Stomach (tissue), 9 donors: ENCODE results near the gene KLF16. TPM values are rescaled to one million over a fixed set of nuclear protein-coding genes. Genes with fewer than 3 reads are reported as not detected.

Experiments
- DNase-seq, 2 donors: peaks; one replicate each; pipeline versions ENCODE4 v3.0.0 to v3.0.0-alpha.2; 2013 to 2019
- H3K27ac ChIP-seq, 5 donors: fragments of 200-600 bp in 4 of 5; sonication (generic) in 4 of 5; one replicate each; pipeline ENCODE4 v1.5.1; 2013 to 2019; ENCODE audit warnings: mild to moderate bottlenecking in 1 of 5, moderate library complexity in 1 of 5
- H3K27me3 ChIP-seq, 3 donors: fragments of 200-600 bp; sonication (generic); one replicate each; pipeline ENCODE4 v1.5.1; 2017 to 2019; ENCODE audit warnings: mixed run types in 1 of 3
- H3K36me3 ChIP-seq, 4 donors: fragments of 200-600 bp; sonication (generic); 1 replicate in 3 of 4; 2 replicates in 1 of 4; pipeline ENCODE4 v1.5.1; 2016 to 2019
- H3K4me1 ChIP-seq, 4 donors: fragments of 200-600 bp; sonication (generic); one replicate each; pipeline ENCODE4 v1.5.1; 2016 to 2019
- H3K4me3 ChIP-seq, 4 donors: fragments of 200-600 bp; sonication (generic) in 3 of 4; one replicate each; pipeline ENCODE4 v1.5.1; 2016 to 2019; ENCODE audit warnings: mild to moderate bottlenecking in 1 of 4
- H3K9me3 ChIP-seq, 4 donors: fragments of 200-600 bp; sonication (generic); one replicate each; pipeline ENCODE4 v1.5.1; 2016 to 2019
- EP300 ChIP-seq: sonication (generic); formaldehyde crosslinking; IDR thresholded peaks from one replicate; pipeline ENCODE4 v1.6.1; 2017; ENCODE audit warnings: antibody characterized with exemption
- POLR2A ChIP-seq, 4 donors: fragments of 450-650 bp; IDR thresholded peaks; one replicate each; pipeline ENCODE4 v1.6.1; 2016; ENCODE audit warnings: antibody characterized with exemption in 4 of 4, control low read depth in 2 of 4, mild to moderate bottlenecking in 1 of 4, moderate library complexity in 1 of 4
- POLR2AphosphoS5 ChIP-seq, 3 donors: sonication (generic); formaldehyde crosslinking; IDR thresholded peaks; one replicate each; pipeline ENCODE4 v1.6.1; 2016; ENCODE audit warnings: antibody characterized with exemption in 3 of 3
- WGBS, 5 donors: extraction: QIAGEN DNeasy Blood & Tissue Kit in 3 of 5; methylation state at CpG; one replicate each; pipeline versions ENCODE4 v1.1.5 to v1.1.7; 2013 to 2018; 5-methylcytosine and 5-hydroxymethylcytosine counted together
- intact Hi-C: fragments of 100-400 bp; cut with DNase I; formaldehyde crosslinking; loops from one replicate; pipeline ENCODE4 v1.15.1; 2023; ENCODE audit warnings: low total_unique reads
- polyA plus RNA-seq, 3 donors: library from polyadenylated mRNA; stranded (reverse); fragments of 200-250 nt; gene quantifications; one replicate each; pipeline ENCODE4 v1.2.3, GENCODE V29; 2013
- total RNA-seq, 5 donors: library from RNA; depleted of rRNA; stranded (reverse); fragments of >200 nt; gene quantifications; one replicate each; pipeline versions ENCODE4 v1.1.0 to v1.2.3, GENCODE V29; 2014 to 2016
- TF ChIP-seq, protein P1 (sequence below), 7 experiments: fragments of 450-650 bp in 4 of 7; fragments of 200-600 bp in 3 of 7; sonication (generic) in 3 of 7; IDR thresholded peaks; one replicate each; pipeline ENCODE4 v1.5.1; 2016 to 2019; ENCODE audit warnings: antibody characterized with exemption in 7 of 7, control low read depth in 2 of 7, mild to moderate bottlenecking in 1 of 7
- donor health status: healthy with polysubstance abuse.
- donor health status: Bipolar disorder and iron deficiency.
- donor health status: healthy.

Gene KLF16
- total and polyA plus RNA-seq, 8 donors, result 3.5 to 31.9 (median 7.6) TPM; not detected in 1

DNA sequence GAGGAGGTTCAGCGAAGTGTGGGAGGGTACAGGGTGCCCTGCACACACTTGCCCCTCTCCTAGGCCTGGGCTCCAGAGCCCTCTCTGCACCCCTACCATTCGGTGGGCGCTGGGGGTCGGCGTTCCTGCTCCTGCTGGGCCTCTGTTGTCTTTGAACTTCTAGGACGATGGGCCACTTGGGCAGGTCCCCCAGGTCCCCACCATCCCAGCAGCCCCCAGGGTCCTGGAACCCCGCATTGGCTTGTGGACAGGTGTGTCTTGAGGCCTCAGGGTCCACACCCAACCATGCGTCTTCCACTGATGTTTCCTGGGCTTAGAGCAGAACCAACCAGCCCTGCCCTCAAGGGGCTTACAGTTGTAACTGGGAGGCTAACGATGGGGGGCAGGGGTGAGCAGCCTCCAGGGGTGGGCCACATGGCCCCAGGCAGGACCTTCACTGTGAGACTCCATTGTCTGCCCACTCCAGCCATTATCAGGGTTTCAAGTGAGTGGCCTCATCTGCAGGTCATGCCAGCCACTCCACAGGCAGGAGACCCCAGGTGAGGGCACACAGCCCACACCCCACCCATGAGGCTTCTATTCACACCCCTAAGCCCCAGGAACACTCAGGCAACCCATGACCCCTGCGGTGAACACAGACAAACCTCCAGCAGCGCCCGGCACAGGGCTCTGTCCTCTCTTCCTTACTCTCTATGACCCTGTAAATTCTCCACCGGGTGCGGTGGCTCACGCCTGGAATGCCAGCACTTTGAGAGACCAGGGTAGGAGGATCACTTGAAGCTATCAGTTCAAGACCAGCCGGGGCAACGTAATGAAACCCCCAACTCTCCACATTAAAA is 2.0 kb upstream of the KLF16 start:
- intact Hi-C loops, result no loop called here
- Histone ChIP-seq H3K9me3 (no peaks in the 10 kb centered on the region), H3K4me3 (peak overlapping the region in 3 of 4 donors; percentile 66 to 89 (median 80)), H3K4me1 (peaks cover 21 to 50% (median 43%) of the 10 kb centered on the region in 4 donors), H3K27ac (peak overlapping the region; percentile 91 to 94 (median 93)), H3K36me3 (peaks cover 0 to 3% (median 0%) of the 10 kb centered on the region in 4 donors), H3K27me3 (peaks cover 0 to under 1% (median 0%) of the 10 kb centered on the region in 3 donors)
- no peak for TF ChIP-seq POLR2AphosphoS5 (IDR thresholded peaks at IDR 0.05)
- TF ChIP-seq, protein P1, sequence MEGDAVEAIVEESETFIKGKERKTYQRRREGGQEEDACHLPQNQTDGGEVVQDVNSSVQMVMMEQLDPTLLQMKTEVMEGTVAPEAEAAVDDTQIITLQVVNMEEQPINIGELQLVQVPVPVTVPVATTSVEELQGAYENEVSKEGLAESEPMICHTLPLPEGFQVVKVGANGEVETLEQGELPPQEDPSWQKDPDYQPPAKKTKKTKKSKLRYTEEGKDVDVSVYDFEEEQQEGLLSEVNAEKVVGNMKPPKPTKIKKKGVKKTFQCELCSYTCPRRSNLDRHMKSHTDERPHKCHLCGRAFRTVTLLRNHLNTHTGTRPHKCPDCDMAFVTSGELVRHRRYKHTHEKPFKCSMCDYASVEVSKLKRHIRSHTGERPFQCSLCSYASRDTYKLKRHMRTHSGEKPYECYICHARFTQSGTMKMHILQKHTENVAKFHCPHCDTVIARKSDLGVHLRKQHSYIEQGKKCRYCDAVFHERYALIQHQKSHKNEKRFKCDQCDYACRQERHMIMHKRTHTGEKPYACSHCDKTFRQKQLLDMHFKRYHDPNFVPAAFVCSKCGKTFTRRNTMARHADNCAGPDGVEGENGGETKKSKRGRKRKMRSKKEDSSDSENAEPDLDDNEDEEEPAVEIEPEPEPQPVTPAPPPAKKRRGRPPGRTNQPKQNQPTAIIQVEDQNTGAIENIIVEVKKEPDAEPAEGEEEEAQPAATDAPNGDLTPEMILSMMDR (IDR thresholded peaks at IDR 0.05), result no peak
- no peak for TF ChIP-seq EP300
- TF ChIP-seq POLR2A (IDR thresholded peaks at IDR 0.05), result no peak
- no peak for DNase-seq
- WGBS, 5 donors, result 86 to 91% (median 87%) methylated on average over 14 to 17 of the region's 17 CpGs

DNA sequence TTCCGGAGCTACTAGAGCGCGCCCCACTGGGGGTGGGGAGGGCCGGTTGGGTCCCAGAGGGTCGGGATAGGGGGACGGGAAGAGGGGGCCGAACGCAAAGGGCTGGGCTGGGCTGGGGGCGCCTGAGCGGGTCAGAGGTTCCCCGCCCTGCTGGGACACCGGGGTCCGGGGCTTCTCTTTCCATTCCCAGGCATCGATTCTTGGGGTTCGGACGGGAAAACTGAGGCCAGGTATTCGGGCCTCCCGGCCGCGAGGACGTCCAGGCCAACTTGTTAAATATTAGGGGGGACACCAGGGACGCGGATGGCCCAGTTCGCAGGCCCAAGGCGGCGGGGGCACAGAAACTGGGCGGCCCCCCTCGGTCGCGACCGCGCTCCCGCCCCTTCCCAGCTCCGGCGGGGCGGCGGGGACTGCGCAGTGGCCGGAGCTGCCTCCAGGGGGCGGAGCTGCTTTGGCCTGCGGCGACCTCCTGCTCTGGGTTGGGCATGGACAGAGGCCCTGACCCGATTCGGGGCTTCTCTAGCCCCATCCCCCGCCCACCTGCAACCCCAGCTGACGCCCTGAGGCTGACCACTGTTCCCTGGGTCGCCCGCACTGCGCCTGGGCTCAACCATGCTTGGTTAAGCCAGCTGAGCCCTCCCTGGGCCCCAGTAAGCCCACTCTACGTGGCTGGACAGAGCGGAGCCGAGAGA is 1.2 kb upstream of the KLF16 start:
- intact Hi-C loops, result no loop called here
- H3K36me3 ChIP-seq, result no peaks in the 10 kb centered on the region
- H3K27me3 ChIP-seq, result peaks cover 0 to 8% (median 0%) of the 10 kb centered on the region in 3 donors
- no peaks in the 10 kb centered on the region for H3K9me3 ChIP-seq
- DNase-seq, result peak; percentile 73 to 90
- WGBS, 5 donors, result 1 to 14% (median 6%) methylated on average over 26 to 52 of the region's 52 CpGs
- H3K27ac ChIP-seq, result peak overlapping the region; percentile 91 to 94 (median 93)
- H3K4me3 ChIP-seq, result peak overlapping the region; percentile 66 to 89 (median 84)
- TF ChIP-seq POLR2AphosphoS5 (IDR thresholded peaks at IDR 0.05), result peak in 1 of 3 donors; percentile 33
- TF ChIP-seq EP300, result no peak
- TF ChIP-seq, protein P1 (IDR thresholded peaks at IDR 0.05), result peak in 5 of 7 experiments; percentile 44 to 94 (median 80)
- H3K4me1 ChIP-seq, result peaks cover 29 to 52% (median 44%) of the 10 kb centered on the region in 4 donors

DNA sequence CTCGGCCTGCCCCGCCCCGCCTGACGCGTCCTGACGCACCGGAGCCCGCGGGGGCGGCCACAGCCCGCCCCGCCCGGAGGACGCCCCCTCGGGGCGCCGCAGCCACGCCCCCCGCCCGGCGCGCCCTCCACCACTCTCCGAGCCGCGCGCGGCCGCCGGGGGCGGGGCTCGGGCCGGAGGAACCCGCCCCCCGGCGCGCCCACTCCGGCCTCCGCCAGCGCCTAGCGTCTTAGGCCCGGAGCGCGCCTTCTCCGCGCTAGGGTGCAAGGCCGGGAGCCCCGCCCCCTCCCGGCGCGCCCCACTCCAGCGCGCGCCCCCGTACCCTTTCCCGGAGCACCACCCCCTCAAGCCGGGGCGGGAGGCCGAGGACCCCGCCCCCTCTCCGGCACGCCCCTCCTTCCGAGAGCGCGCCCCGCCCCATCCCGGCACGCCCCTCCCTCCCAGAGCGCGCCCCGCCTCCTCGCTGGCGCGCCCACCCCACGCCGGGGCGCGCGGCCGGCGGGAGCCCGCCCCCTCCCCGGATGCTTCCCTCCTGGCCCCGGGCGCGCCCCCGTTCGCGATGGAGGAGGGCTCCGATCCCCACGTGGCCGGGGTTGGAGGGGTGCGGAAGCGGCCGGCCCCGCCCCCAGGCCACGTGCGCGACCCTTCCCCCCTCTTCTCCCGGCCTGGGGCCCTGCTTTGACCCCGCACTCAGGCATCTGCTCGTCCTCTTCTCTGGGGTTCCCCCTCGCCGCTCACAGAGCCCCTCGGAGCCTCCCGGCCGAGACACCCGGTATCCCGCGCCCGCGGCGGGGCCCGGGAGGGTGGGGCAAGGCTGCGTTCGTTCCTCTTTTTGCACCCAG is 480 bp upstream of the KLF16 start:
- Histone ChIP-seq H3K4me3 (peak overlapping the region; percentile 66 to 89 (median 84)), H3K9me3 (no peaks in the 10 kb centered on the region), H3K36me3 (no peaks in the 10 kb centered on the region), H3K27me3 (peaks cover 0 to 9% (median 0%) of the 10 kb centered on the region in 3 donors), H3K4me1 (peaks cover 36 to 52% (median 48%) of the 10 kb centered on the region in 4 donors), H3K27ac (peak overlapping the region; percentile 91 to 94 (median 93))
- peak in 1 of 3 donors; percentile 18 for TF ChIP-seq POLR2AphosphoS5 (IDR thresholded peaks at IDR 0.05)
- no peak for TF ChIP-seq EP300
- peak; percentile 91 to 97 for DNase-seq
- intact Hi-C loops, result no loop called here
- 0 to 2% (median 1%) methylated on average over 29 to 103 of the region's 115 CpGs for WGBS, 5 donors

DNA sequence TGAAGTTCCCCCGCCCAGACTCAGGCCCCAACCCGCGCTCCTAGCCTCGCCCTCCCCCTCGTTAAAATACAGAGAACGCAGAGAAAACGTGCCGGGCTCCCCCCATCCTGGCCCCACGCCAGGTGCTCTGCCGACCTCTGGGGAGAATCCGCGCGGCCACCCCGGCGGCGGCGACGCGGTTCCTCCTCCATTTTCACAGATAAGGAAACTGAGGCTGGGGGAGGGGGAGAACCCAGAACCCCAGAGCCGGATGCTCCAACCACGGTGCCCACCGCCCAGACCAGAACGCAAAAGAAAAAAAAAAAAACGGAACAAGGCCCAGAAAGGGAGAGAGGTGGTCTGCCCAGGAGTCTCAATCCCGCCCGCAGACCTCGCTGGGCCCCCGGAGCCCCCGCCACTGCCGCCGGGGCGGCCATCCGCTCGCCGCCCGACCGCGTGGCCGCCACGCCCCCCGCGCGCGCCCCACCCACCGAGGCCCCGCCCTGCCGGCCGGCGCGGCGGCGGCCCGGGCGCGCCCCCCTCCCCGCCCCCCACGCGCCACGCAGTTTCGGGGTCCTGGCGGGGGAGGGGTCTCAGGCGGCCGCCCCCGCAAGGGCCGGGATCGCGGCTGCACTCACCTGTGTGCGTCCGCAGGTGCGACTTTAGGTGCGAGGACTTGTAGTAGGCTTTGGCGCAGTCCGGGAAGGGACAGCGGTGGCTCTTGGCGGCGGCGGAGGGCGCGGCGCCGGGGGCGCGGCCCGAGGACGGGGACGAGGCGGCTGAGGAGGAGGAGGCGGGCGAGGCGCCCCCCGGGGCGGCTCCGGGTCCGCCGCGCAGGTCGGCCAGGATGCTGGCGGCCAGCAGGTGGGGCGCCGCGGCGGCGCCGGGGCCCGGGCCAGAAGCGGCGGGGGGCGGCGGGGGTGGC is 703 bp downstream of the KLF16 start:
- H3K4me3 ChIP-seq, result peak overlapping the region; percentile 66 to 89 (median 84)
- 0 to 1% (median 1%) methylated on average over 57 to 108 of the region's 109 CpGs for WGBS, 5 donors
- no peaks in the 10 kb centered on the region for H3K36me3 ChIP-seq
- H3K4me1 ChIP-seq, result peaks cover 48 to 63% (median 59%) of the 10 kb centered on the region in 4 donors
- no peak for TF ChIP-seq EP300
- no peak for TF ChIP-seq POLR2A (IDR thresholded peaks at IDR 0.05)
- TF ChIP-seq POLR2AphosphoS5 (IDR thresholded peaks at IDR 0.05), result no peak
- TF ChIP-seq, protein P1 (IDR thresholded peaks at IDR 0.05), result no peak
- peak overlapping the region; percentile 70 to 94 (median 85) for H3K27ac ChIP-seq
- no peaks in the 10 kb centered on the region for H3K9me3 ChIP-seq
- intact Hi-C loops, result no loop called here
- DNase-seq, result peak in 1 of 2 donors; percentile 83
- peaks cover 0 to 9% (median 0%) of the 10 kb centered on the region in 3 donors for H3K27me3 ChIP-seq
